ENCODE results near the gene GRIPAP1. TPM values are rescaled to one million over a fixed set of nuclear protein-coding genes. Genes with fewer than 3 reads are reported as not detected.

GRIPAP1 gene
- total and polyA plus RNA-seq, 2 of the 13 experiments (the other 11 are each of a cell fraction or from before 2014, with no cell fraction given): 16.1 to 22.6 TPM

Small RNAs within 50 kb of the gene (small RNA-seq; reads per million reads assigned to genes)
- gene RNU6-722P (ENCODE audit: insufficient read depth in 2 of 3, insufficient read length in 3 of 3, low read depth in 2 of 3, low replicate concordance in 1 of 3): 0 reads per million in 3 experiments

Other genes starting within 250 kb of the GRIPAP1 start
- 0.73 and 0.93 TPM in 2 replicates for gene GLOD5, start 240.5 kb downstream of the GRIPAP1 start, total RNA-seq (2016; rRNA removed; fragmentation: Illumina TruSeq; extraction: Trizol)
- gene GLOD5, start 240.5 kb downstream of the GRIPAP1 start, polyA plus RNA-seq (2011; rRNA removed): 1.3 and 1.5 TPM in 2 replicates
- gene GATA1, start 215.7 kb downstream of the GRIPAP1 start, total RNA-seq (2016; rRNA removed; fragmentation: Illumina TruSeq; extraction: Trizol): 0.13 TPM in 1 of 2 replicates, not detected in the other
- gene GATA1, start 215.7 kb downstream of the GRIPAP1 start, polyA plus RNA-seq (2011; rRNA removed): 0.05 TPM in 1 of 2 replicates, not detected in the other
- gene HDAC6, start 200.2 kb downstream of the GRIPAP1 start, total RNA-seq (2016; rRNA removed; fragmentation: Illumina TruSeq; extraction: Trizol): 57.8 and 80.4 TPM in 2 replicates
- 93.6 and 113 TPM in 2 replicates for gene HDAC6, start 200.2 kb downstream of the GRIPAP1 start, polyA plus RNA-seq (2011; rRNA removed)
- 0.22 TPM in 1 of 2 replicates, not detected in the other for gene ERAS, start 175.8 kb downstream of the GRIPAP1 start, total RNA-seq (2016; rRNA removed; fragmentation: Illumina TruSeq; extraction: Trizol)
- 0.21 and 0.56 TPM in 2 replicates for gene ERAS, start 175.8 kb downstream of the GRIPAP1 start, polyA plus RNA-seq (2011; rRNA removed)
- gene PCSK1N, start 166.7 kb downstream of the GRIPAP1 start, total RNA-seq (2016; rRNA removed; fragmentation: Illumina TruSeq; extraction: Trizol): 5.1 and 14.0 TPM in 2 replicates
- 4.5 and 7.0 TPM in 2 replicates for gene PCSK1N, start 166.7 kb downstream of the GRIPAP1 start, polyA plus RNA-seq (2011; rRNA removed)
- 53.4 and 56.0 TPM in 2 replicates for gene TIMM17B, start 104.5 kb downstream of the GRIPAP1 start, total RNA-seq (2016; rRNA removed; fragmentation: Illumina TruSeq; extraction: Trizol)
- 69.1 and 72.5 TPM in 2 replicates for gene TIMM17B, start 104.5 kb downstream of the GRIPAP1 start, polyA plus RNA-seq (2011; rRNA removed)
- 80.9 and 99.4 TPM in 2 replicates for gene PQBP1, start 104.3 kb downstream of the GRIPAP1 start, total RNA-seq (2016; rRNA removed; fragmentation: Illumina TruSeq; extraction: Trizol)
- gene PQBP1, start 104.3 kb downstream of the GRIPAP1 start, polyA plus RNA-seq (2011; rRNA removed): 58.1 and 66.9 TPM in 2 replicates
- 17.2 and 32.1 TPM in 2 replicates for gene SLC35A2, start 90.6 kb downstream of the GRIPAP1 start, total RNA-seq (2016; rRNA removed; fragmentation: Illumina TruSeq; extraction: Trizol)
- 40.8 and 46.4 TPM in 2 replicates for gene SLC35A2, start 90.6 kb downstream of the GRIPAP1 start, polyA plus RNA-seq (2011; rRNA removed)
- gene PIM2, start 83.2 kb downstream of the GRIPAP1 start, total RNA-seq (2016; rRNA removed; fragmentation: Illumina TruSeq; extraction: Trizol): 13.0 and 14.4 TPM in 2 replicates
- gene PIM2, start 83.2 kb downstream of the GRIPAP1 start, polyA plus RNA-seq (2011; rRNA removed): 15.8 and 17.4 TPM in 2 replicates
- gene OTUD5, start 44.7 kb downstream of the GRIPAP1 start, total RNA-seq (2016; rRNA removed; fragmentation: Illumina TruSeq; extraction: Trizol): 16.9 and 18.4 TPM in 2 replicates
- gene OTUD5, start 44.7 kb downstream of the GRIPAP1 start, polyA plus RNA-seq (2011; rRNA removed): 42.2 and 44.8 TPM in 2 replicates
- gene KCND1, start 30.4 kb downstream of the GRIPAP1 start, total RNA-seq (2016; rRNA removed; fragmentation: Illumina TruSeq; extraction: Trizol): 0.07 TPM in 1 of 2 replicates, not detected in the other
- 0.30 and 1.1 TPM in 2 replicates for gene KCND1, start 30.4 kb downstream of the GRIPAP1 start, polyA plus RNA-seq (2011; rRNA removed)
- gene TFE3, start 41.1 kb upstream of the GRIPAP1 start, total RNA-seq (2016; rRNA removed; fragmentation: Illumina TruSeq; extraction: Trizol): 8.8 and 12.3 TPM in 2 replicates
- 8.3 and 13.1 TPM in 2 replicates for gene TFE3, start 41.1 kb upstream of the GRIPAP1 start, polyA plus RNA-seq (2011; rRNA removed)
- 0.89 and 1.3 TPM in 2 replicates for gene CCDC120, start 56.7 kb upstream of the GRIPAP1 start, total RNA-seq (2016; rRNA removed; fragmentation: Illumina TruSeq; extraction: Trizol)
- 3.2 and 3.7 TPM in 2 replicates for gene CCDC120, start 56.7 kb upstream of the GRIPAP1 start, polyA plus RNA-seq (2011; rRNA removed)
- 0.33 TPM in 1 of 2 replicates, not detected in the other for gene PRAF2, start 71.7 kb upstream of the GRIPAP1 start, total RNA-seq (2016; rRNA removed; fragmentation: Illumina TruSeq; extraction: Trizol)
- gene PRAF2, start 71.7 kb upstream of the GRIPAP1 start, polyA plus RNA-seq (2011; rRNA removed): 2.6 and 4.3 TPM in 2 replicates
- gene WDR45, start 77.6 kb upstream of the GRIPAP1 start, total RNA-seq (2016; rRNA removed; fragmentation: Illumina TruSeq; extraction: Trizol): 14.0 and 16.4 TPM in 2 replicates
- 65.5 and 91.1 TPM in 2 replicates for gene WDR45, start 77.6 kb upstream of the GRIPAP1 start, polyA plus RNA-seq (2011; rRNA removed)
- 18.7 and 21.5 TPM in 2 replicates for gene GPKOW, start 121.5 kb upstream of the GRIPAP1 start, total RNA-seq (2016; rRNA removed; fragmentation: Illumina TruSeq; extraction: Trizol)
- 22.6 and 26.2 TPM in 2 replicates for gene GPKOW, start 121.5 kb upstream of the GRIPAP1 start, polyA plus RNA-seq (2011; rRNA removed)
- gene MAGIX, start 160.5 kb upstream of the GRIPAP1 start, total RNA-seq (2016; rRNA removed; fragmentation: Illumina TruSeq; extraction: Trizol): 1.0 and 1.2 TPM in 2 replicates
- gene MAGIX, start 160.5 kb upstream of the GRIPAP1 start, polyA plus RNA-seq (2011; rRNA removed): 0.37 and 0.63 TPM in 2 replicates
- gene PLP2, start 169.6 kb upstream of the GRIPAP1 start, total RNA-seq (2016; rRNA removed; fragmentation: Illumina TruSeq; extraction: Trizol): 0.18 and 0.40 TPM in 2 replicates
- gene PLP2, start 169.6 kb upstream of the GRIPAP1 start, polyA plus RNA-seq (2011; rRNA removed): 3.6 and 5.1 TPM in 2 replicates
- gene PRICKLE3, start 184.1 kb upstream of the GRIPAP1 start, total RNA-seq (2016; rRNA removed; fragmentation: Illumina TruSeq; extraction: Trizol): 2.5 and 2.6 TPM in 2 replicates
- gene PRICKLE3, start 184.1 kb upstream of the GRIPAP1 start, polyA plus RNA-seq (2011; rRNA removed): 2.6 and 2.9 TPM in 2 replicates
- gene SYP, start 197.9 kb upstream of the GRIPAP1 start, total RNA-seq (2016; rRNA removed; fragmentation: Illumina TruSeq; extraction: Trizol): 1.7 and 2.5 TPM in 2 replicates
- gene SYP, start 197.9 kb upstream of the GRIPAP1 start, polyA plus RNA-seq (2011; rRNA removed): 2.0 and 4.4 TPM in 2 replicates
- gene CACNA1F, start 231.1 kb upstream of the GRIPAP1 start, total RNA-seq (2016; rRNA removed; fragmentation: Illumina TruSeq; extraction: Trizol): not detected in 2 replicates
- 0.03 and 0.09 TPM in 2 replicates for gene CACNA1F, start 231.1 kb upstream of the GRIPAP1 start, polyA plus RNA-seq (2011; rRNA removed)
- 11.2 and 13.1 TPM in 2 replicates for gene CCDC22, start 233.2 kb upstream of the GRIPAP1 start, total RNA-seq (2016; rRNA removed; fragmentation: Illumina TruSeq; extraction: Trizol)
- 11.0 and 17.1 TPM in 2 replicates for gene CCDC22, start 233.2 kb upstream of the GRIPAP1 start, polyA plus RNA-seq (2011; rRNA removed)